Lower lobe of right lung (tissue), 2 donors: ENCODE results near the gene COL26A1. TPM values are rescaled to one million over a fixed set of nuclear protein-coding genes. Genes with fewer than 3 reads are reported as not detected.

Experiments used
- ATAC-seq, 2 donors: fragments of 200-7000 bp; cut with Tn5 transposase; one replicate each; pipeline ENCODE4 v1.9.1; 2020 to 2022; ENCODE audit warnings: mild to moderate bottlenecking in 2 of 2, moderate library complexity in 2 of 2
- DNase-seq: peaks from one replicate; pipeline ENCODE4 v3.0.0-alpha.2; 2020
- H3K27ac ChIP-seq: fragments of 200-600 bp; one replicate; pipeline ENCODE4 v1.8.0; 2022
- H3K27me3 ChIP-seq: fragments of 200-600 bp; one replicate; pipeline ENCODE4 v1.8.0; 2022; ENCODE audit warnings: low read depth
- H3K36me3 ChIP-seq: fragments of 200-600 bp; one replicate; pipeline ENCODE4 v1.8.0; 2022; ENCODE audit warnings: mild to moderate bottlenecking
- H3K4me1 ChIP-seq: fragments of 200-600 bp; one replicate; pipeline ENCODE4 v1.8.0; 2022
- H3K4me3 ChIP-seq: fragments of 200-600 bp; one replicate; pipeline ENCODE4 v1.8.0; 2022; ENCODE audit warnings: mild to moderate bottlenecking
- H3K9me3 ChIP-seq: fragments of 200-600 bp; one replicate; pipeline ENCODE4 v1.8.0; 2022
- CTCF ChIP-seq: fragments of 200-600 bp; IDR thresholded peaks from one replicate; pipeline ENCODE4 v1.8.0; 2022; ENCODE audit warnings: antibody characterized with exemption, mild to moderate bottlenecking
- intact Hi-C: fragments of 100-400 bp; cut with DNase I; formaldehyde crosslinking; loops from one replicate; pipeline ENCODE4 v1.11.0; 2022
- total RNA-seq: library from RNA; stranded (reverse); fragmentation: NEBNext Ultra II Directional; extraction: Animal tissue kit (Norgen Biotek cat#: 25700); gene quantifications from one replicate; pipeline ENCODE4 v1.2.1, GENCODE V29; 2021
- donor health status: DM: no; HTN: yes; CAD: no; lungs with severe emphysema.

COL26A1 gene
- total RNA-seq, 1 donor from 2014 or later = 0.24 TPM

GRCh38 chr7:101405474-101406067 is 42.9 kb downstream of the COL26A1 start:
- H3K4me1 ChIP-seq = no peaks in the 10 kb centered on the region
- no peak for ATAC-seq
- no peak overlapping the region for H3K27ac ChIP-seq
- DNase-seq = no peak
- H3K9me3 ChIP-seq = peaks cover 5% of the 10 kb centered on the region
- no peaks in the 10 kb centered on the region for H3K36me3 ChIP-seq
- no peak for TF ChIP-seq CTCF
- H3K27me3 ChIP-seq = peaks cover 9% of the 10 kb centered on the region
- no peak overlapping the region for H3K4me3 ChIP-seq
- intact Hi-C loops = no loop called here

GRCh38 chr7:101410743-101411507 is 48.2 kb downstream of the COL26A1 start:
- Histone ChIP-seq H3K9me3 (peaks cover 5% of the 10 kb centered on the region), H3K4me1 (no peaks in the 10 kb centered on the region), H3K27ac (no peak overlapping the region), H3K4me3 (no peak overlapping the region), H3K36me3 (no peaks in the 10 kb centered on the region), H3K27me3 (peaks cover 9% of the 10 kb centered on the region)
- TF ChIP-seq CTCF = peak; percentile 85
- ATAC-seq (peak; percentile 66 to 76), DNase-seq (peak; percentile 51)
- intact Hi-C loops = no loop called here

DNA sequence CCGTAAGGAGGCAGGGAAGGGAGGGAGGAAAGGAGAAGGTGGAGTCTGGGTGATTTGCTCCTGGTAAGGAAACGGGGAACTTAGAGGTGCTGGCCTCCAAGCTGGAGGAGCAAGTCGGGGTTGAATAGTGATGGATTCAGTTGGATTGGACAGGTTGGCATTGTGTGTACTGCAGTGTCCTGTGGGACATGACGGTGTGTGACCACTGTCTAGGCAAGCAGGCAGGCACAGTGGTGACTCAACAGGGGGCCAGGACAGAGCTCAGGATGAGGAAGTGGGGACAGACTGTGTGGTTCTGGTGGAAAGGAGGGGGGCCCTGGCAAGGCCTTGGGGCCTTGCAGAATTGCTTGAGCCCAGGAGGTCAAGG is 48.8 kb downstream of the COL26A1 start:
- Histone ChIP-seq H3K4me1 (no peaks in the 10 kb centered on the region), H3K36me3 (no peaks in the 10 kb centered on the region), H3K27ac (no peak overlapping the region), H3K4me3 (no peak overlapping the region), H3K9me3 (peaks cover 5% of the 10 kb centered on the region), H3K27me3 (peaks cover 5% of the 10 kb centered on the region)
- ATAC-seq (peak; percentile 46 to 59), DNase-seq (no peak)
- no peak for TF ChIP-seq CTCF
- intact Hi-C loops = no loop called here

GRCh38 chr7:101412976-101413375 is 50.3 kb downstream of the COL26A1 start:
- TF ChIP-seq CTCF = no peak
- DNase-seq = no peak
- Histone ChIP-seq H3K27ac (no peak overlapping the region), H3K9me3 (peaks cover 5% of the 10 kb centered on the region), H3K4me1 (no peaks in the 10 kb centered on the region), H3K27me3 (no peaks in the 10 kb centered on the region), H3K36me3 (no peaks in the 10 kb centered on the region), H3K4me3 (no peak overlapping the region)
- ATAC-seq = no peak
- intact Hi-C loops = no loop called here

DNA sequence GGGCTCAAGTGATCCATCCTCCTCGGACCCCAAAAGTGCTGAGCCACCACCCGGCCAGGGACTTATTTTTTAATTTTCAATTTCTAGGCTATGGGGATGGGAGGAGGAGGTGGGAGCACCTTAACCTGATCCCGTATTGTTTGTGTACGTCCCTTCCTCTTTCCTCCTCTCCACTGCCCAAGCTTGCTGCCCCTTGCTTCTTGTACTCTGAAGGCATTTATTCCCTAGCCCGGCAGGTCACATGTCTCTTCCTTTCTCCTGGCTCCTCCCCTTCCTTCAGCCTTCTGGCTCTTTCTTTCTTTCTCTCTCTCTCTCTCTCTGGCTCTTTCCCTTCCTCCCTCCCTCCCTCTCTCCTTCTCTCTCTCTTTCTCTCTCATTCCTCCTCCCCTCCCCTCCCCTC is 56.0 kb downstream of the COL26A1 start:
- DNase-seq (no peak), ATAC-seq (no peak)
- H3K4me1 ChIP-seq = no peaks in the 10 kb centered on the region
- no peak overlapping the region for H3K27ac ChIP-seq
- intact Hi-C loops = no loop called here
- H3K36me3 ChIP-seq = no peaks in the 10 kb centered on the region
- no peaks in the 10 kb centered on the region for H3K9me3 ChIP-seq
- H3K4me3 ChIP-seq = no peak overlapping the region
- peaks cover 3% of the 10 kb centered on the region for H3K27me3 ChIP-seq
- TF ChIP-seq CTCF = no peak
